HepG2 (cell line): ENCODE results near the gene STYK1.

Experiments
- CCAR2 ChIP-seq: fragments of 200-400 bp; formaldehyde crosslinking; optimal IDR thresholded peaks from 2 replicates; pipeline ENCODE3; 2018; ENCODE audit warnings: low read depth, mild to moderate bottlenecking, low read length, moderate library complexity
- KLF6 ChIP-seq: IDR thresholded peaks from 2 replicates; pipeline ENCODE4 v1.8.0; 2016; ENCODE audit warnings: missing biosample characterization, missing genetic modification reagents
- MAZ ChIP-seq, 2 experiments: sonication (generic) in 1 of 2; formaldehyde crosslinking in 1 of 2; IDR thresholded peaks; 2 replicates each; pipeline versions ENCODE4 v1.5.0 to v1.6.1; 2012 to 2020; ENCODE audit warnings: low read depth in 2 of 2, mild to moderate bottlenecking in 2 of 2, borderline replicate concordance in 1 of 2, improper control_type of control experiment in 1 of 2, low read length in 1 of 2, missing genetic modification reagents in 1 of 2, moderate library complexity in 1 of 2
- MEIS2 ChIP-seq: sonication (generic); formaldehyde crosslinking; IDR thresholded peaks from 2 replicates; pipeline ENCODE4 v1.9.0; 2021; ENCODE audit warnings: mild to moderate bottlenecking, missing genetic modification reagents
- MYNN ChIP-seq: sonication (generic); formaldehyde crosslinking; IDR thresholded peaks from 2 replicates; pipeline ENCODE4 v1.4.0; 2020; ENCODE audit warnings: mild to moderate bottlenecking, low read depth, missing genetic modification reagents
- ZFP36 ChIP-seq: fragments of 150-350 bp; IDR thresholded peaks from 2 replicates; pipeline ENCODE4 v1.6.1; 2018; ENCODE audit warnings: borderline replicate concordance, low read length, low read depth; ENCODE audit not compliant: partially characterized antibody
- ZNF629 ChIP-seq: sonication (generic); formaldehyde crosslinking; conservative IDR thresholded peaks from 2 replicates; pipeline ENCODE4 v1.5.0; 2020; ENCODE audit warnings: missing genetic modification reagents

- no peak for TF ChIP-seq MAZ (IDR thresholded peaks at IDR 0.05; ENCODE audit: borderline replicate concordance, low read depth, low read length)
- no peak for TF ChIP-seq MAZ (CRISPR knock-in tag; IDR thresholded peaks at IDR 0.05; ENCODE audit: low read depth)
- no peak for TF ChIP-seq MYNN
- TF ChIP-seq KLF6 (CRISPR knock-in tag), result no peak
- no peak for TF ChIP-seq CCAR2
- TF ChIP-seq ZNF629 (CRISPR knock-in tag), result no peak
- TF ChIP-seq MEIS2 (CRISPR knock-in tag), result no peak
- no peak for TF ChIP-seq ZFP36
Observed at GRCh38 chr12:10574307-10574706, 99.5 kb downstream of the STYK1 start.
